ENCODE measurements around the gene MALRD1. TPM values are rescaled to one million over a fixed set of nuclear protein-coding genes. Genes with fewer than 3 reads are reported as not detected.

MALRD1 gene
- total RNA-seq, 2 experiments from 2014 or later, result not detected

- intact Hi-C loops (cut with DNase I, micrococcal nuclease), result no loop called here
- ATAC-seq (ENCODE audit: poor library complexity), result no peak
- H3K36me3 Mint-ChIP-seq (ENCODE audit: low read depth), result no peaks in the 10 kb centered on the region
- H3K4me3 Mint-ChIP-seq, result no peak overlapping the region
- no peak overlapping the region for H3K27ac Mint-ChIP-seq
- peaks cover 5% of the 10 kb centered on the region in 2 experiments for H3K9me3 ChIP-seq (ENCODE audit: control insufficient read depth in 1 of 2, insufficient read depth in 1 of 2, low read length in 2 of 2)
- ChIA-PET POLR2A (no interaction called here), CTCF (no interaction called here)
- peaks cover 12% of the 10 kb centered on the region for H3K9me3 Mint-ChIP-seq
- no peak for DNase-seq
- no peaks in the 10 kb centered on the region for H3K4me1 ChIP-seq (ENCODE audit: insufficient read depth, low read length)
- no peak overlapping the region for H3K27ac ChIP-seq (ENCODE audit: low read depth in 1 of 2, low read length in 2 of 2)
- no peaks in the 10 kb centered on the region for H3K27me3 ChIP-seq (ENCODE audit: control insufficient read depth in 1 of 2, insufficient read depth in 2 of 2, low read length in 2 of 2)
- H3K4me3 ChIP-seq (ENCODE audit: low read length), result no peak overlapping the region
- no peaks in the 10 kb centered on the region for H3K27me3 Mint-ChIP-seq
- no peaks in the 10 kb centered on the region for H3K4me1 Mint-ChIP-seq (ENCODE audit: low read depth)
- no peaks in the 10 kb centered on the region for H3K36me3 ChIP-seq (ENCODE audit: insufficient read depth, low read length)
- TF ChIP-seq, protein P1, sequence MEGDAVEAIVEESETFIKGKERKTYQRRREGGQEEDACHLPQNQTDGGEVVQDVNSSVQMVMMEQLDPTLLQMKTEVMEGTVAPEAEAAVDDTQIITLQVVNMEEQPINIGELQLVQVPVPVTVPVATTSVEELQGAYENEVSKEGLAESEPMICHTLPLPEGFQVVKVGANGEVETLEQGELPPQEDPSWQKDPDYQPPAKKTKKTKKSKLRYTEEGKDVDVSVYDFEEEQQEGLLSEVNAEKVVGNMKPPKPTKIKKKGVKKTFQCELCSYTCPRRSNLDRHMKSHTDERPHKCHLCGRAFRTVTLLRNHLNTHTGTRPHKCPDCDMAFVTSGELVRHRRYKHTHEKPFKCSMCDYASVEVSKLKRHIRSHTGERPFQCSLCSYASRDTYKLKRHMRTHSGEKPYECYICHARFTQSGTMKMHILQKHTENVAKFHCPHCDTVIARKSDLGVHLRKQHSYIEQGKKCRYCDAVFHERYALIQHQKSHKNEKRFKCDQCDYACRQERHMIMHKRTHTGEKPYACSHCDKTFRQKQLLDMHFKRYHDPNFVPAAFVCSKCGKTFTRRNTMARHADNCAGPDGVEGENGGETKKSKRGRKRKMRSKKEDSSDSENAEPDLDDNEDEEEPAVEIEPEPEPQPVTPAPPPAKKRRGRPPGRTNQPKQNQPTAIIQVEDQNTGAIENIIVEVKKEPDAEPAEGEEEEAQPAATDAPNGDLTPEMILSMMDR (IDR thresholded peaks at IDR 0.05), result no peak
Observed at GRCh38 chr10:19706904-19707303, 658.3 kb downstream of the MALRD1 start.

DNA sequence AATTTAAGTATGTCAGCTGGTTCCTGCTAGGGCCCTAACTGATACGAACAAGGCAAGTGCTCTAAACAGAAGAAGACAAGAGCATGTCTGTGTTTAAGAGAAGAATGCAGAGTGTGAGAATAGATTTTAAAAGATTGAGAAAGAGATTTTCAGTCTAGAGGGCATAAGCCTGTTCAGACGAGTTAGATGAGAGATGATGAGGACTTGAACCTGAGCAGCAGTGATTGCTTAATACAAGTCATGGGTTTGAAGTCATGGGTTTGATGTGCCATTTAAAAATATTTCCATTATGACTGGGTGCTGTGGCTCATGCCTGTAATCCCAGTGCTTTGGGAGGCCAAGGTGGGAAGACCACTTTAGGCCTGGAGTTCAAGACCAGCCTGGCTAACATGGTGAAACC lies 658.8 kb downstream of the MALRD1 start:
- H3K27me3 Mint-ChIP-seq, result no peaks in the 10 kb centered on the region
- H3K4me3 Mint-ChIP-seq, result no peak overlapping the region
- no peaks in the 10 kb centered on the region for H3K4me1 Mint-ChIP-seq (ENCODE audit: low read depth)
- TF ChIP-seq, protein P1 (IDR thresholded peaks at IDR 0.05), result no peak
- H3K27ac ChIP-seq (ENCODE audit: low read depth in 1 of 2, low read length in 2 of 2), result no peak overlapping the region
- no peak overlapping the region for H3K4me3 ChIP-seq (ENCODE audit: low read length)
- no peaks in the 10 kb centered on the region for H3K27me3 ChIP-seq (ENCODE audit: control insufficient read depth in 1 of 2, insufficient read depth in 2 of 2, low read length in 2 of 2)
- no peak overlapping the region for H3K27ac Mint-ChIP-seq
- ChIA-PET POLR2A (no interaction called here), CTCF (no interaction called here)
- DNase-seq, result no peak
- H3K9me3 Mint-ChIP-seq, result peaks cover 14% of the 10 kb centered on the region
- H3K36me3 ChIP-seq (ENCODE audit: insufficient read depth, low read length), result no peaks in the 10 kb centered on the region
- H3K9me3 ChIP-seq (ENCODE audit: control insufficient read depth in 1 of 2, insufficient read depth in 1 of 2, low read length in 2 of 2), result peaks cover 5% of the 10 kb centered on the region in 2 experiments
- no peaks in the 10 kb centered on the region for H3K36me3 Mint-ChIP-seq (ENCODE audit: low read depth)
- intact Hi-C loops (cut with DNase I, micrococcal nuclease), result no loop called here
- H3K4me1 ChIP-seq (ENCODE audit: insufficient read depth, low read length), result no peaks in the 10 kb centered on the region
- no peak for ATAC-seq (ENCODE audit: poor library complexity)

DNA sequence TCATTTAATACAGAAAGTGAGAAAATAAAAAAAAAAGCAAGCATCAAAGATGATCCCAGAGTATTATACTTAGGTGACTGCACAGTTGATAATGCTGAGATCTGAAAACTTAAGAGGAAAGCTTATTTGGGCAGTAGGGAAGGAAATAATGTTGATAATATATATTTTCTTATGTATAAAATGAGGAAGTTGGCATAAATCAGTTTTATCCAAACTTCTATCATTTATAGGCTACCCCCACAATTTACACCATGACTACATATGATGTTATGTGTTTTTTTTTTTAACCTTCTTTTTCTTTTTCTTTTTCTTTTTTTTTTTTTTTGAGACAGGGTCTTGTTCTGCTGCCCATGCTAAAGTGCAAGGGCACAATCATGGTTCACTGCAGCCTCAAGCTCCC lies 659.4 kb downstream of the MALRD1 start:
- peaks cover 5% of the 10 kb centered on the region in 2 experiments for H3K9me3 ChIP-seq (ENCODE audit: control insufficient read depth in 1 of 2, insufficient read depth in 1 of 2, low read length in 2 of 2)
- Mint-ChIP-seq H3K4me3 (no peak overlapping the region), H3K9me3 (peaks cover 19% of the 10 kb centered on the region), H3K36me3 (ENCODE audit: low read depth) (no peaks in the 10 kb centered on the region), H3K27me3 (no peaks in the 10 kb centered on the region), H3K4me1 (ENCODE audit: low read depth) (no peaks in the 10 kb centered on the region), H3K27ac (no peak overlapping the region)
- H3K27me3 ChIP-seq (ENCODE audit: control insufficient read depth in 1 of 2, insufficient read depth in 2 of 2, low read length in 2 of 2), result no peaks in the 10 kb centered on the region
- no peak overlapping the region for H3K27ac ChIP-seq (ENCODE audit: low read depth in 1 of 2, low read length in 2 of 2)
- no peaks in the 10 kb centered on the region for H3K4me1 ChIP-seq (ENCODE audit: insufficient read depth, low read length)
- POLR2A ChIA-PET, result no interaction called here
- no peaks in the 10 kb centered on the region for H3K36me3 ChIP-seq (ENCODE audit: insufficient read depth, low read length)
- intact Hi-C loops (cut with DNase I, micrococcal nuclease), result no loop called here
- ATAC-seq (ENCODE audit: poor library complexity) (no peak), DNase-seq (no peak)
- CTCF ChIA-PET, result no interaction called here
- H3K4me3 ChIP-seq (ENCODE audit: low read length), result no peak overlapping the region
- TF ChIP-seq, protein P1 (IDR thresholded peaks at IDR 0.05), result no peak

Measured in CD4-positive, alpha-beta T cell (primary cell).